Measurements from ENCODE around the gene LDLRAD4.

GRCh38 chr18:13237641-13238040, 19.1 kb downstream of the LDLRAD4 start:
- TF ChIP-seq CTCF (IDR thresholded peaks at IDR 0.05) (no peak), EZH2 (IDR thresholded peaks at IDR 0.05; ENCODE audit: borderline replicate concordance, insufficient read depth, low read depth, low read length, poor library complexity, severe bottlenecking) (no peak)
